Prostate gland (tissue), 2 donors: ENCODE measurements around the gene GTF2IRD1.

ENCODE experiments used
- CTCF ChIP-seq, 4 experiments: fragments of 200-600 bp in 2 of 4; fragments of 450-650 bp in 2 of 4; sonication (generic) in 2 of 4; IDR thresholded peaks; 1 replicate in 3 of 4; 2 replicates in 1 of 4; pipeline ENCODE4 v1.5.1; 2016 to 2019; ENCODE audit warnings: antibody characterized with exemption in 4 of 4, mild to moderate bottlenecking in 2 of 4, moderate library complexity in 2 of 4
- POLR2A ChIP-seq: fragments of 450-650 bp; IDR thresholded peaks from one replicate; pipeline ENCODE4 v1.6.1; 2016; ENCODE audit warnings: antibody characterized with exemption, mild to moderate bottlenecking
- POLR2AphosphoS5 ChIP-seq: sonication (generic); formaldehyde crosslinking; IDR thresholded peaks from one replicate; pipeline ENCODE4 v1.6.1; 2017; ENCODE audit warnings: antibody characterized with exemption

- TF ChIP-seq POLR2A, result no peak
- no peak for TF ChIP-seq CTCF (IDR thresholded peaks at IDR 0.05)
- TF ChIP-seq POLR2AphosphoS5, result no peak
Observed at GRCh38 chr7:74496272-74496671, 42.6 kb downstream of the GTF2IRD1 start.
